Measurements from ENCODE around the gene SH3RF3.

DNA sequence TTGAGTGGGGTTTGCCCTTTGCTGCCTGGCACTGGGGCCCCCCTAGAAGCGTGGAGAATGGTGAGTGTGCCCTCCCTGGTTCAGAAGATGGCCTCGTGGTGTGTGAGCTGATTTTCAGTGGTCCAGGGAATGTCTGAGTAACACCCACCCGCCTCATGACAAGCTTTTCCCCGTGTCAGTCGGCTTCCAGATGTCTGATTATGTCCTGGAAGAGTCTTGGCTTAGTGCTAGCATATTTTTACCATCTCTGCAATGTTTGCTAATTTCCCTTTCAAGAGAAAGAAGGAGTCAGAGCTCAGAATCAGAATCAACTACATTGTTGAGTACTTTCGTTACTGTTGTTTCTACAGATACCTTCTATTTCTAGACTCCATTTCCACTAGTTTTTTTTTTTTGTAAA lies 270.1 kb downstream of the SH3RF3 start:
- TF ChIP-seq, protein P1, sequence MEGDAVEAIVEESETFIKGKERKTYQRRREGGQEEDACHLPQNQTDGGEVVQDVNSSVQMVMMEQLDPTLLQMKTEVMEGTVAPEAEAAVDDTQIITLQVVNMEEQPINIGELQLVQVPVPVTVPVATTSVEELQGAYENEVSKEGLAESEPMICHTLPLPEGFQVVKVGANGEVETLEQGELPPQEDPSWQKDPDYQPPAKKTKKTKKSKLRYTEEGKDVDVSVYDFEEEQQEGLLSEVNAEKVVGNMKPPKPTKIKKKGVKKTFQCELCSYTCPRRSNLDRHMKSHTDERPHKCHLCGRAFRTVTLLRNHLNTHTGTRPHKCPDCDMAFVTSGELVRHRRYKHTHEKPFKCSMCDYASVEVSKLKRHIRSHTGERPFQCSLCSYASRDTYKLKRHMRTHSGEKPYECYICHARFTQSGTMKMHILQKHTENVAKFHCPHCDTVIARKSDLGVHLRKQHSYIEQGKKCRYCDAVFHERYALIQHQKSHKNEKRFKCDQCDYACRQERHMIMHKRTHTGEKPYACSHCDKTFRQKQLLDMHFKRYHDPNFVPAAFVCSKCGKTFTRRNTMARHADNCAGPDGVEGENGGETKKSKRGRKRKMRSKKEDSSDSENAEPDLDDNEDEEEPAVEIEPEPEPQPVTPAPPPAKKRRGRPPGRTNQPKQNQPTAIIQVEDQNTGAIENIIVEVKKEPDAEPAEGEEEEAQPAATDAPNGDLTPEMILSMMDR (IDR thresholded peaks at IDR 0.05 in 4 of 5, conservative IDR thresholded peaks at IDR 0.05 in 1 of 5) = no peak
- TF ChIP-seq POLR2A (IDR thresholded peaks at IDR 0.05) = no peak
